GM13976 (cell line): ENCODE results near the gene CDC23.

ENCODE experiments used
- DNase-seq: peaks from one replicate; pipeline ENCODE4 v3.0.0; 2012; ENCODE audit warnings: low spot score
- in situ Hi-C: fragments of 300-500 bp; cut with MboI; formaldehyde crosslinking; loops from one replicate; pipeline ENCODE4 v1.12.0; 2022; ENCODE audit warnings: low sequenced_read_pairs, mixed read lengths, inconsistent platforms; ENCODE audit not compliant: unreplicated experiment
- TF ChIP-seq, protein P1 (sequence below): IDR thresholded peaks from 2 replicates; pipeline ENCODE4 v1.5.1; 2012; ENCODE audit warnings: borderline replicate concordance, mild to moderate bottlenecking; ENCODE audit not compliant: insufficient read depth; ENCODE audit errors: extremely low read depth, missing control alignments, control extremely low read depth

Gene CDC23

GRCh38 chr5:138182808-138183207 lies 30.3 kb downstream of the CDC23 start:
- in situ Hi-C loops = loop anchor here (25.0 kb wide), 1 partner anchor 229 kb away; no protein-coding TSS in a partner anchor
- DNase-seq = no peak
- TF ChIP-seq, protein P1, sequence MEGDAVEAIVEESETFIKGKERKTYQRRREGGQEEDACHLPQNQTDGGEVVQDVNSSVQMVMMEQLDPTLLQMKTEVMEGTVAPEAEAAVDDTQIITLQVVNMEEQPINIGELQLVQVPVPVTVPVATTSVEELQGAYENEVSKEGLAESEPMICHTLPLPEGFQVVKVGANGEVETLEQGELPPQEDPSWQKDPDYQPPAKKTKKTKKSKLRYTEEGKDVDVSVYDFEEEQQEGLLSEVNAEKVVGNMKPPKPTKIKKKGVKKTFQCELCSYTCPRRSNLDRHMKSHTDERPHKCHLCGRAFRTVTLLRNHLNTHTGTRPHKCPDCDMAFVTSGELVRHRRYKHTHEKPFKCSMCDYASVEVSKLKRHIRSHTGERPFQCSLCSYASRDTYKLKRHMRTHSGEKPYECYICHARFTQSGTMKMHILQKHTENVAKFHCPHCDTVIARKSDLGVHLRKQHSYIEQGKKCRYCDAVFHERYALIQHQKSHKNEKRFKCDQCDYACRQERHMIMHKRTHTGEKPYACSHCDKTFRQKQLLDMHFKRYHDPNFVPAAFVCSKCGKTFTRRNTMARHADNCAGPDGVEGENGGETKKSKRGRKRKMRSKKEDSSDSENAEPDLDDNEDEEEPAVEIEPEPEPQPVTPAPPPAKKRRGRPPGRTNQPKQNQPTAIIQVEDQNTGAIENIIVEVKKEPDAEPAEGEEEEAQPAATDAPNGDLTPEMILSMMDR = no peak

DNA sequence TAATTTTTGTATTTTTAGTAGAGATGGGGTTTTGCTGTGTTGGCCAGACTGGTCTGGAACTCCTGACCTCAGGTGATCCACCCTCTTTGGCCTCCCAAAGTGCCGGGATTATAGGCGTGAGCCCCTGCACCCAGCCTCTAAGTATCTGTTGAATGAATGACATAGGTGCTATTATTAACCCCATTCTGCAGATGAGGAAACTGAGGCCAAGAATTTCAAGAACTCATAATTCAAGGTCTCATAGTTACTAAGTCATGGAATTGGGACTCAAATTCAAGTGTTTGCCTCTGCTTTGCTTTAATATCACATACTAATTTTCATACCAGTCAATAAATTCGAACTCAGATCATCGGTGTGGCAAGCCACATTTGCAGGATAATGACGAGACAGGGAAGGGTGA lies 32.3 kb downstream of the CDC23 start:
- no peak for DNase-seq
- in situ Hi-C loops = loop anchor here (25.0 kb wide), 1 partner anchor 231 kb away; no protein-coding TSS in a partner anchor
- TF ChIP-seq, protein P1 = no peak

- in situ Hi-C loops = loop anchor here (25.0 kb wide), 1 partner anchor 232 kb away; no protein-coding TSS in a partner anchor
Observed at GRCh38 chr5:138180183-138180782, 32.8 kb downstream of the CDC23 start.

GRCh38 chr5:138179277-138179857 lies 33.8 kb downstream of the CDC23 start:
- DNase-seq = no peak
- TF ChIP-seq, protein P1 = no peak
- in situ Hi-C loops = loop anchor here (25.0 kb wide), 1 partner anchor 233 kb away; no protein-coding TSS in a partner anchor

More at GRCh38 chr5:138180183-138180782, 32.8 kb downstream of the CDC23 start:
- peak; percentile 58 for DNase-seq
- TF ChIP-seq, protein P1 = peak; percentile 31

- TF ChIP-seq, protein P1 = no peak
- in situ Hi-C loops = loop anchor here (25.0 kb wide), 1 partner anchor 234 kb away; no protein-coding TSS in a partner anchor
- peak; percentile 88 for DNase-seq
Observed at GRCh38 chr5:138178516-138179276, 34.4 kb downstream of the CDC23 start, which contains the start of the genes BRD8 and KIF20A. Gene BRD8, minus strand, starts transcription at chr5:138178630. Its CDS starts 16 bp downstream, at chr5:138178614. Gene KIF20A, plus strand, starts transcription at chr5:138179112. Its CDS starts 569 bp downstream, at chr5:138179681.

DNA sequence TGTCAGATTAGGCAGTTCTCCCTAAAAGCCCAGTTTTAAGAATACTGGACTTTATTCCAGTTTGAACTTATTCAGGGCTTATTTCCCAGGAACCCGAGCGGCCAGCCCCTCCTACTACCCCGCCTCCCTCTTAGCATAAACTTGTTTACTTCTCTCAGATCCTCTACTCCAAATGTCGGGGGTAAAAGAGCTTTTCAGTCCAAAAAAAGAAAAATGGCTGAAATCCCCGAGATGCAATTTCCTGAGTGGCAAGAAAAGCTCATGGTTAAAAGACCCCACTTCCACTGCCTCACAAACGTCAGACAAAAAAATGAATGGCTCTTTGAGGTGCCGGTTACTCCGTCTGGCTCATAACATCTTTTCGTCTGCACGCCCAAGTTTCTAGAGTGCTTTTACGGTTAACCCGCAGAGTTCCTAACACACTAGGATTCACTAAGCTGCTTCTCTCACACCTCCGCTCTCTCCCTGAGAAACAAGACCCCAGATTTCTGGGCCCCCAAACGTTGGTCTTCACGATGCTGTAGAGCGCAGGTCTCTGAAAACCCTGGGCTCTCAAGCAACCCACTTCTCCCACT lies 35.1 kb downstream of the CDC23 start:
- in situ Hi-C loops = loop anchor here (25.0 kb wide), 1 partner anchor 234 kb away; no protein-coding TSS in a partner anchor
- DNase-seq = peak; percentile 60

More for the DNA sequence above, 35.1 kb downstream of the CDC23 start:
- TF ChIP-seq, protein P1 = no peak
